Activated CD4-positive, CD25-positive, alpha-beta regulatory T cell treated with anti-CD3 and anti-CD28 coated beads, Interleukin-2, amount 50 U/mL, for 16 hours (primary cell): ENCODE measurements around the gene IP6K2.
"Not testable (repeated sequence)": the region's sequence is repeated elsewhere in the genome, so short reads cannot be mapped to it uniquely, and the experiment has no call there.

Experiments
- DNase-seq: peaks from one replicate; pipeline ENCODE4 v3.0.0-alpha.2; 2020; ENCODE audit warnings: low read depth, low spot score

The IP6K2 gene

GRCh38 chr3:48716982-48717746 lies at the start of gene IP6K2:
Gene IP6K2 (minus strand): TSS chr3:48717221. CDS start chr3:48695291, 21,930 bp downstream.
- DNase-seq = peak; percentile 99

- DNase-seq = no peak
Measured at GRCh38 chr3:48765376-48765775, 48.4 kb upstream of the IP6K2 start.

- no peak for DNase-seq
Measured at GRCh38 chr3:48762816-48763215, 45.8 kb upstream of the IP6K2 start.

- not testable (repeated sequence) for DNase-seq
Measured at GRCh38 chr3:48759991-48760540, 43.0 kb upstream of the IP6K2 start.

- DNase-seq = not testable (repeated sequence)
Measured at GRCh38 chr3:48759531-48759930, 42.5 kb upstream of the IP6K2 start.

GRCh38 chr3:48759071-48759470 lies 42.0 kb upstream of the IP6K2 start:
- no peak for DNase-seq

GRCh38 chr3:48756640-48757039 lies 39.6 kb upstream of the IP6K2 start:
- no peak for DNase-seq

- no peak for DNase-seq
Measured at GRCh38 chr3:48750856-48751255, 33.8 kb upstream of the IP6K2 start.

- no peak for DNase-seq
Measured at GRCh38 chr3:48748754-48749153, 31.7 kb upstream of the IP6K2 start.

- no peak for DNase-seq
Measured at GRCh38 chr3:48747706-48748105, 30.7 kb upstream of the IP6K2 start.

- no peak for DNase-seq
Measured at GRCh38 chr3:48747015-48747615, 30.1 kb upstream of the IP6K2 start.

- DNase-seq = no peak
Measured at GRCh38 chr3:48743773-48744172, 26.8 kb upstream of the IP6K2 start.

- not testable (repeated sequence) for DNase-seq
Measured at GRCh38 chr3:48741226-48741625, 24.2 kb upstream of the IP6K2 start.

GRCh38 chr3:48739955-48740823 lies 23.2 kb upstream of the IP6K2 start:
- peak; percentile 4 for DNase-seq

- no peak for DNase-seq
Measured at GRCh38 chr3:48739617-48739954, 22.6 kb upstream of the IP6K2 start.

GRCh38 chr3:48738926-48739616 lies 22.1 kb upstream of the IP6K2 start:
- DNase-seq = no peak

- DNase-seq = no peak
Measured at GRCh38 chr3:48738144-48738536, 21.1 kb upstream of the IP6K2 start.

GRCh38 chr3:48735075-48735767 lies 18.2 kb upstream of the IP6K2 start:
- not testable (repeated sequence) for DNase-seq

- DNase-seq = not testable (repeated sequence)
Measured at GRCh38 chr3:48734541-48734940, 17.5 kb upstream of the IP6K2 start.

- DNase-seq = not testable (repeated sequence)
Measured at GRCh38 chr3:48733752-48734518, 16.9 kb upstream of the IP6K2 start.
